HepG2 (cell line): ENCODE measurements around the gene PCBD2. TPM values are rescaled to one million over a fixed set of nuclear protein-coding genes. Genes with fewer than 3 reads are reported as not detected.
A peak's percentile ranks its signal among the peaks of the same experiment; 100 is the strongest.

Experiments
- ARID4A ChIP-seq: sonication (generic); formaldehyde crosslinking; IDR thresholded peaks from 2 replicates; pipeline ENCODE4 v1.5.0; 2020; ENCODE audit warnings: mild to moderate bottlenecking, missing genetic modification reagents, borderline replicate concordance
- CCAR2 ChIP-seq: fragments of 200-400 bp; formaldehyde crosslinking; optimal IDR thresholded peaks from 2 replicates; pipeline ENCODE3; 2018; ENCODE audit warnings: low read depth, mild to moderate bottlenecking, low read length, moderate library complexity
- CERS6 ChIP-seq: sonication (generic); formaldehyde crosslinking; IDR thresholded peaks from 2 replicates; pipeline ENCODE4 v1.5.0; 2020; ENCODE audit warnings: missing genetic modification reagents
- HMG20A ChIP-seq: IDR thresholded peaks from 2 replicates; pipeline ENCODE4 v1.6.1; 2016; ENCODE audit warnings: borderline replicate concordance
- IKZF1 ChIP-seq: fragments of 450-650 bp; IDR thresholded peaks from 2 replicates; pipeline ENCODE4 v1.7.1; 2016
- ISX ChIP-seq: sonication (generic); formaldehyde crosslinking; conservative IDR thresholded peaks from 2 replicates; pipeline ENCODE4 v1.5.0; 2020; ENCODE audit warnings: missing genetic modification reagents
- MIXL1 ChIP-seq: IDR thresholded peaks from 2 replicates; pipeline ENCODE4 v1.6.1; 2016
- PRDM4 ChIP-seq: sonication (generic); formaldehyde crosslinking; IDR thresholded peaks from 2 replicates; pipeline ENCODE4 v1.9.0; 2021; ENCODE audit warnings: missing genetic modification reagents, borderline replicate concordance
- RFXAP ChIP-seq: sonication (generic); formaldehyde crosslinking; IDR thresholded peaks from 2 replicates; pipeline ENCODE4 v1.4.0; 2020; ENCODE audit warnings: missing genetic modification reagents, borderline replicate concordance
- THYN1 ChIP-seq: sonication (generic); formaldehyde crosslinking; IDR thresholded peaks from 2 replicates; pipeline ENCODE4 v1.8.1; 2023; ENCODE audit warnings: low read depth, mild to moderate bottlenecking, moderate library complexity, missing genetic modification reagents, borderline replicate concordance
- ZBTB38 ChIP-seq: sonication (generic); formaldehyde crosslinking; IDR thresholded peaks from 2 replicates; pipeline ENCODE4 v1.5.1; 2020; ENCODE audit warnings: mild to moderate bottlenecking, missing genetic modification reagents
- ZNF12 ChIP-seq: sonication (generic); formaldehyde crosslinking; IDR thresholded peaks from 2 replicates; pipeline ENCODE4 v1.5.0; 2020; ENCODE audit warnings: missing genetic modification reagents
- ZNF343 ChIP-seq: sonication (generic); formaldehyde crosslinking; IDR thresholded peaks from 2 replicates; pipeline ENCODE4 v1.4.0; 2020; ENCODE audit warnings: mild to moderate bottlenecking, missing genetic modification reagents
- ZNF766 ChIP-seq: sonication (generic); formaldehyde crosslinking; IDR thresholded peaks from 2 replicates; pipeline ENCODE4 v1.5.0; 2020; ENCODE audit warnings: missing genetic modification reagents, borderline replicate concordance
- polyA plus RNA-seq, 8 experiments: library from polyadenylated mRNA; depleted of rRNA in 3 of 8; stranded (reverse) in 7 of 8; unstranded in 1 of 8; fragments of >200 nt; fragmentation: Illumina TruSeq in 4 of 8; extraction: Trizol in 4 of 8; gene quantifications; 2 replicates each; pipeline versions ENCODE4 v1.2.1 to v1.2.3, GENCODE V29; 2011 to 2016; ENCODE audit warnings: low read depth in 4 of 8, missing spikeins in 1 of 8, mixed read lengths in 1 of 8; ENCODE audit not compliant: insufficient read depth in 1 of 8
- total RNA-seq, 5 experiments: library from RNA; depleted of rRNA; stranded (reverse); fragments of >200 nt; fragmentation: Illumina TruSeq; extraction: Trizol; gene quantifications; 2 replicates each; pipeline ENCODE4 v1.2.3, GENCODE V29; 2016; ENCODE audit warnings: low read depth in 1 of 5
- TF ChIP-seq, protein P1 (sequence below): sonication (generic); formaldehyde crosslinking; IDR thresholded peaks from 2 replicates; pipeline ENCODE4 v1.4.0; 2020; ENCODE audit warnings: missing genetic modification reagents
- TF ChIP-seq, protein P2 (sequence below): sonication (generic); formaldehyde crosslinking; IDR thresholded peaks from 2 replicates; pipeline ENCODE4 v1.5.0; 2020; ENCODE audit warnings: missing genetic modification reagents, mild to moderate bottlenecking, borderline replicate concordance

The PCBD2 gene
- total and polyA plus RNA-seq, 2 of the 13 experiments (the other 11 are each of a cell fraction or from before 2014, with no cell fraction given), result 5.5 to 12.0 TPM

DNA sequence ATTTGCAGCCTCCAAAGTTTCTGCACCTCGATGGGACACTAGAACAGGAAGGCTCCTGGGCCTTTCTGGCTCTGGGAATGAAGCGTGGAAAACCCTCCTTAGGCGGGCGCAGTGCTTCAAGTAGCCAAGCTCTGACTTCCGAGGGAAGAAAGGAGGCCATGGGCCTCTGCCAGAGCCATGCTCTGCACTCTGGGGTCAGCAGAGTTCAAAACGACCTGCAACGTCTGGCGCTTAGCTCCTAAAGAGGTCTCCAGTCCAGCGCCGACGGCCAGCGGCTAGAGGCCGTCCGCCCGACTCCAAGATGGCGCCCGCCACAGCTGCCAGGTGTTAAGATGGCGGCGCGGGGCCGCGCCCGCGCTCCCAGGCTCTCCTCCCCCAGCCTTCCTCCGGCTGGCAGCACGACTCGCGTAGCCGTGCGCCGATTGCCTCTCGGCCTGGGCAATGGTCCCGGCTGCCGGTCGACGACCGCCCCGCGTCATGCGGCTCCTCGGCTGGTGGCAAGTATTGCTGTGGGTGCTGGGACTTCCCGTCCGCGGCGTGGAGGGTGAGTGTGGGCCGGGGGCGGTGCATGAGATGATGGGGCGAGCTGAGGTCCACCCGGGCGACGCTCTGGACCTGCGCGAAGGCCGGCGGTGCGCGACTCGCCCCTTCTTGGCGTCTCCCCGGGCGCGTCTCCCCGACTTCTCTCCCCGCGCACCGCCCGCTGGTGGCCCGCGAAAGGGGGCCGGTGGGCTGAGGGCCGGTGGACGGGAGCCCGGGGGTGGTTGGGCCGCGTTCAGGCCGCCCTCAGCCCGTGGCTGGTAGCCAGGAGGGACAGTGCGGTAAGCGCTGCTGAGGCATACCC lies 30.7 kb upstream of the PCBD2 start, which contains the start of gene TXNDC15 (continued):
- no peak for TF ChIP-seq PRDM4
- TF ChIP-seq ZNF343 (CRISPR knock-in tag), result peak; percentile 86
- 0 out of 2 replicates have a peak, but pooled peaks have one; percentile 14 for TF ChIP-seq MIXL1 (CRISPR knock-in tag)
- no peak for TF ChIP-seq ZNF12
- TF ChIP-seq THYN1 (CRISPR knock-in tag), result no peak
- TF ChIP-seq ISX (CRISPR knock-in tag), result peak; percentile 84; the same call in 1 of the 2 replicates
- TF ChIP-seq RFXAP, result peak; percentile 87; the same call in 1 of the 2 replicates
- no peak for TF ChIP-seq CCAR2
- TF ChIP-seq ZBTB38 (CRISPR knock-in tag), result peak; percentile 92
- TF ChIP-seq, protein P1, sequence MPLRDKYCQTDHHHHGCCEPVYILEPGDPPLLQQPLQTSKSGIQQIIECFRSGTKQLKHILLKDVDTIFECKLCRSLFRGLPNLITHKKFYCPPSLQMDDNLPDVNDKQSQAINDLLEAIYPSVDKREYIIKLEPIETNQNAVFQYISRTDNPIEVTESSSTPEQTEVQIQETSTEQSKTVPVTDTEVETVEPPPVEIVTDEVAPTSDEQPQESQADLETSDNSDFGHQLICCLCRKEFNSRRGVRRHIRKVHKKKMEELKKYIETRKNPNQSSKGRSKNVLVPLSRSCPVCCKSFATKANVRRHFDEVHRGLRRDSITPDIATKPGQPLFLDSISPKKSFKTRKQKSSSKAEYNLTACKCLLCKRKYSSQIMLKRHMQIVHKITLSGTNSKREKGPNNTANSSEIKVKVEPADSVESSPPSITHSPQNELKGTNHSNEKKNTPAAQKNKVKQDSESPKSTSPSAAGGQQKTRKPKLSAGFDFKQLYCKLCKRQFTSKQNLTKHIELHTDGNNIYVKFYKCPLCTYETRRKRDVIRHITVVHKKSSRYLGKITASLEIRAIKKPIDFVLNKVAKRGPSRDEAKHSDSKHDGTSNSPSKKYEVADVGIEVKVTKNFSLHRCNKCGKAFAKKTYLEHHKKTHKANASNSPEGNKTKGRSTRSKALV (CRISPR knock-in tag), result peak; percentile 61; the same call in 1 of the 2 replicates
- TF ChIP-seq IKZF1, result no peak
- TF ChIP-seq CERS6 (CRISPR knock-in tag), result no peak
- no peak for TF ChIP-seq HMG20A (CRISPR knock-in tag)
- TF ChIP-seq, protein P2, sequence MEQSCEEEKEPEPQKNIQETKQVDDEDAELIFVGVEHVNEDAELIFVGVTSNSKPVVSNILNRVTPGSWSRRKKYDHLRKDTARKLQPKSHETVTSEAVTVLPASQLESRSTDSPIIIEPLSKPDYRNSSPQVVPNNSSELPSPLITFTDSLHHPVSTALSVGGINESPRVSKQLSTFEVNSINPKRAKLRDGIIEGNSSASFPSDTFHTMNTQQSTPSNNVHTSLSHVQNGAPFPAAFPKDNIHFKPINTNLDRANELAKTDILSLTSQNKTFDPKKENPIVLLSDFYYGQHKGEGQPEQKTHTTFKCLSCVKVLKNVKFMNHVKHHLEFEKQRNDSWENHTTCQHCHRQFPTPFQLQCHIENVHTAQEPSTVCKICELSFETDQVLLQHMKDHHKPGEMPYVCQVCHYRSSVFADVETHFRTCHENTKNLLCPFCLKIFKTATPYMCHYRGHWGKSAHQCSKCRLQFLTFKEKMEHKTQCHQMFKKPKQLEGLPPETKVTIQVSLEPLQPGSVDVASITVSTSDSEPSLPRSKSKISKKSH (CRISPR knock-in tag), result peak; percentile 84; the same call in 1 of the 2 replicates
- TF ChIP-seq ARID4A (CRISPR knock-in tag), result peak; percentile 90
- peak; percentile 93 for TF ChIP-seq ZNF766 (CRISPR knock-in tag)
